ENCODE results near the gene TTC33.

The TTC33 gene

GRCh38 chr5:40655138-40655537 is 100.6 kb downstream of the TTC33 start:
- no peak overlapping the region for H3K4me3 ChIP-seq (ENCODE audit: low read length)
- DNase-seq (ENCODE audit: low read depth) = no peak
- TF ChIP-seq CTCF (conservative IDR thresholded peaks at IDR 0.05; ENCODE audit: low read length) = no peak

GRCh38 chr5:40654377-40654991 is 101.3 kb downstream of the TTC33 start:
- TF ChIP-seq CTCF (conservative IDR thresholded peaks at IDR 0.05; ENCODE audit: low read length) = no peak
- no peak overlapping the region for H3K4me3 ChIP-seq (ENCODE audit: low read length)
- peak; percentile 8 for DNase-seq (ENCODE audit: low read depth)

- H3K4me3 ChIP-seq (ENCODE audit: low read length) = no peak overlapping the region
- TF ChIP-seq CTCF (conservative IDR thresholded peaks at IDR 0.05; ENCODE audit: low read length) = no peak
- DNase-seq (ENCODE audit: low read depth) = no peak
These were observed 102.3 kb downstream of the TTC33 start for GRCh38 chr5:40653221-40654022.

GRCh38 chr5:40652441-40653220 is 103.1 kb downstream of the TTC33 start:
- no peak for TF ChIP-seq CTCF (conservative IDR thresholded peaks at IDR 0.05; ENCODE audit: low read length)
- DNase-seq (ENCODE audit: low read depth) = no peak
- H3K4me3 ChIP-seq (ENCODE audit: low read length) = no peak overlapping the region

GRCh38 chr5:40651201-40651600 is 104.6 kb downstream of the TTC33 start:
- H3K4me3 ChIP-seq (ENCODE audit: low read length) = no peak overlapping the region
- DNase-seq (ENCODE audit: low read depth) = no peak
- TF ChIP-seq CTCF (conservative IDR thresholded peaks at IDR 0.05; ENCODE audit: low read length) = no peak

- H3K4me3 ChIP-seq (ENCODE audit: low read length) = no peak overlapping the region
- no peak for DNase-seq (ENCODE audit: low read depth)
- no peak for TF ChIP-seq CTCF (conservative IDR thresholded peaks at IDR 0.05; ENCODE audit: low read length)
These were observed 106.2 kb downstream of the TTC33 start for GRCh38 chr5:40649463-40650030.

All from AG10803 (cell line).